ENCODE data around the gene EXOC3. TPM values are rescaled to one million over a fixed set of nuclear protein-coding genes. Genes with fewer than 3 reads are reported as not detected.

The EXOC3 gene
- total RNA-seq, 4 donors from 2014 or later = 39.1 to 54.6 (median 42.8) TPM

DNA sequence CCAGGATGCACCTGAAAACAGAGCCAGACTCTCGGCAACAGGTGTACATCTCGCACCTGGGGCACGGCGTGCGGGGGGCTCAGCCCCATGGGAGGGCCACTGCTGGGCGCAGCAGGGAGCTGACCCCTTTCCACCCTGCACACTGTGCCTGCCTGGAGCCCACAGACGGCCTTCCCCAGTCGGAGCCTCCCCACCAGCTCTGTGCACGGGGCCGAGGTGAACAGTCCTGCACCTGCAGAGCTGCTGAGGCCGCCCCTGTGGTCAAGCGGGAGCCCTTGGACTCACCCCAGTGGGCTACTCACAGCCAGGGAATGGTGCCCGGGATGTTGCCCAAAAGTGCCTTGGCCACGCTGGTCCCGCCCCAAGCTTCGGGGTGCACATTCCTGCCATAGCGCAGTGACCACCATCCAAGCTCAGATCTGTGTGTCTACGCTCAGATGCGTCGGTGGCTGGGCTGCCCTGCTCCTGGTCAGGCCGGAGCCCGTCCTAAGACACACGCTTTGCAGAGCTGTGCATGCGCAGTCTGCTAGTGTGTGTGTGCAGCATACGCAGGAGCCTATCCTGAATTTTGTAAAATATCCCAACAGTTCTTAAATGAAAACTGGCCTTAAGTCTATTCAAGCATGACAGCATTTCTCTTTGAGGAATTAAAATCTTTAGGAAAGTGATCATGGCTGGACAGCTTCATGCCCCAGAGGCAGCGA, 8.4 kb upstream of the EXOC3 start:
- Histone ChIP-seq H3K4me3 (no peak overlapping the region), H3K36me3 (no peaks in the 10 kb centered on the region), H3K27ac (no peak overlapping the region), H3K4me1 (peaks cover 0 to 14% (median 3%) of the 10 kb centered on the region in 3 donors), H3K27me3 (peaks cover 0 to 26% (median 0%) of the 10 kb centered on the region in 4 donors), H3K9me3 (no peaks in the 10 kb centered on the region)
- WGBS, 2 donors = 69 to 77% methylated on average over 7 to 10 of the region's 26 CpGs
- intact Hi-C loops (cut with DNase I) = no loop called here
- DNase-seq = no peak
- no peak for TF ChIP-seq CTCF (IDR thresholded peaks at IDR 0.05)
- TF ChIP-seq POLR2A (IDR thresholded peaks at IDR 0.05) = no peak

- DNase-seq = no peak
- H3K27me3 ChIP-seq = peaks cover 0 to 26% (median 0%) of the 10 kb centered on the region in 4 donors
Observed at GRCh38 chr5:435156-435790, 7.7 kb upstream of the EXOC3 start.

DNA sequence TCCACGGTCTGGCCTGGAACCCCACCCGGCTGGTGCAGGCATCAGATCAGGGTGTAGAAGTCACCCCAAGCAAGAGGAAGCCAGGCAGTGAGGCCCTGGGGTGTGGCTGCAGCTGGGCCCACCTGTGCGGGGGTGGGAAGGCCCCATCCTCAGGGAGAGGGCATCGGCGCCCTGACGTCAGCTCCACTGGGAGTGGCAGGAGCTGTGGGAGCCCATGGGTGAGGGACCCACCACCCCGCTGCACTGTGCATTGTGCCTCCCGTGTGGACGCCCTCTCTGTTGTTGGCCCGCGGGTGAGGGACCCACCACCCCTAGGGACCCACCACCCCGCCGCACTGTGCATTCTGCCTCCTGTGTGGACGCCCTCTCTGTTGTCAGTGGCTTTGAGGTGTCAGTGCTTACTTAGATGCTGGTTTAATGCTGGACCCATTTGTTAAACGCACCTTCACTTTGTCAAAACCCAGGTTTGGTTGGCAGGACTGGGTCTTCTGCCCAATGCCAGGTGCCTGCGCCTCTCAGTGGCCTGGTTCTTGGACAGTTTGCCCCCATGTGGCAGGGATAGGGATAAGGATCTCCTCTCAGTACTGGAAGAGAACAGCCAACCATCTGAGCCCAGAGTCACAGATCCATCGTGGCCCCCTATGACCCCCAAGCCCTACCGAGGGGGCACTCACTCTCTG, 6.9 kb upstream of the EXOC3 start:
- Histone ChIP-seq H3K4me1 (no peaks in the 10 kb centered on the region), H3K4me3 (no peak overlapping the region), H3K27me3 (peaks cover 0 to 23% (median 0%) of the 10 kb centered on the region in 4 donors), H3K36me3 (no peaks in the 10 kb centered on the region), H3K27ac (no peak overlapping the region), H3K9me3 (no peaks in the 10 kb centered on the region)
- intact Hi-C loops (cut with DNase I) = no loop called here
- WGBS, 2 donors = 65 to 67% methylated on average over 5 to 8 of the region's 18 CpGs
- TF ChIP-seq POLR2A (IDR thresholded peaks at IDR 0.05) = no peak
- peak in 5 of 6 experiments; percentile 8 to 52 (median 23) for TF ChIP-seq CTCF (IDR thresholded peaks at IDR 0.05)
- DNase-seq = no peak

More at GRCh38 chr5:435156-435790, 7.7 kb upstream of the EXOC3 start:
- 82 to 85% methylated on average over 19 to 25 of the region's 27 CpGs for WGBS, 2 donors
- Histone ChIP-seq H3K27ac (no peak overlapping the region), H3K4me1 (peaks cover 0 to 7% (median 0%) of the 10 kb centered on the region in 3 donors), H3K9me3 (no peaks in the 10 kb centered on the region), H3K4me3 (no peak overlapping the region), H3K36me3 (no peaks in the 10 kb centered on the region)
- TF ChIP-seq CTCF (IDR thresholded peaks at IDR 0.05) = no peak
- TF ChIP-seq POLR2A (IDR thresholded peaks at IDR 0.05) = no peak
- intact Hi-C loops (cut with DNase I) = no loop called here

DNA sequence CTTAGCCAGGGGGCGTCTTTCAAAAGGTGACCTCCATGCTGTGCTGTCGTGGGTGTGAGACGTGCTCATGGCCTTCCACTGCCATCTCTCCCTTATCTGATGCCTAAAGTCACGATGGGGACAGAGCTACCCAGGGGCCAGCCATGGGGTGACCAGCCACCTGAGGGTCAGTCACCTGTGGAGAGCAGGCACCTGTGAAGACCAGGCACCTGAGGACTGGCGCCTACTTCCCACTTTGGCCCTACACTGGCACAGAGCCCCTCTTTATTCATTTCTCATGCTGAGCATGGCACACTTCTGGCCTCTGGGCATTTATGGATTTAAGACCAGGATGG, 6.4 kb upstream of the EXOC3 start:
- H3K4me3 ChIP-seq = no peak overlapping the region
- H3K36me3 ChIP-seq = no peaks in the 10 kb centered on the region
- H3K4me1 ChIP-seq = no peaks in the 10 kb centered on the region
- peaks cover 0 to 20% (median 0%) of the 10 kb centered on the region in 4 donors for H3K27me3 ChIP-seq
- WGBS, 2 donors = 67% methylated on average over 1 of the region's 5 CpGs; no CpG with 5 or more reads in 1 of the 2 donors
- no peaks in the 10 kb centered on the region for H3K9me3 ChIP-seq
- no peak for TF ChIP-seq POLR2A (IDR thresholded peaks at IDR 0.05)
- no peak for TF ChIP-seq CTCF (IDR thresholded peaks at IDR 0.05)
- no peak overlapping the region for H3K27ac ChIP-seq
- intact Hi-C loops (cut with DNase I) = no loop called here
- no peak for DNase-seq

DNA sequence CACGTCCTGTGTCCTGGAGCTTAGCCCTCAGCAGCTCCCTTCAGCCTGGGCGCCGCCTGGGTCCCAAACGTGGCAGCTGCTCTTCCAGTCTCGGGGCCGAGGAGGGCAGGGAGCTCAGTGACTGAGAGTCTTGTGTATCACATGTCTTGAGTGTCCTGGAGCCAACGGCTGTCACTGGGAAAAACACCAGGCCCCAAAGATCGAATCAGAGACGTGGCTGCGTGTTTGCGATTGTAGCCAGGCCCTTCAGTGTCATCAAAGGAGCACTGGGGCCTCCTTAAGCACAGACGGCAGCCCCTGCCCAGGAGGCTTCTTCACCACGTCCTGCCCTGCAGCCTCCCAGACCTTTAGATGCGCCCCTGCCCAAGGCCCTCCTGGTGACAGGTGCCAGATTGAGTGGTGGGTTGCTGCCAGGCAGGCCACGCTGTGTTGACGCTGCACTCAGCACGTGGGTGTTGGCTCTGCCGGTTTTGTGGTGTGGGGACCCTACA, 5.7 kb upstream of the EXOC3 start:
- Histone ChIP-seq H3K27ac (no peak overlapping the region), H3K4me1 (peaks cover 5 to 6% (median 5%) of the 10 kb centered on the region in 3 donors), H3K27me3 (peaks cover 0 to 20% (median 0%) of the 10 kb centered on the region in 4 donors), H3K36me3 (no peaks in the 10 kb centered on the region), H3K9me3 (no peaks in the 10 kb centered on the region), H3K4me3 (no peak overlapping the region)
- no peak for DNase-seq
- 68 to 80% methylated on average over 9 to 12 of the region's 18 CpGs for WGBS, 2 donors
- intact Hi-C loops (cut with DNase I) = no loop called here
- no peak for TF ChIP-seq POLR2A (IDR thresholded peaks at IDR 0.05)
- TF ChIP-seq CTCF (IDR thresholded peaks at IDR 0.05) = no peak
